SW 1271 (cell line): Measurements from ENCODE around the gene CLEC16A.

ENCODE experiments used
- DNase-seq, 2 experiments: peaks; one replicate each; lab custom pipeline; 2025; lab: John Stamatoyannopoulos, UW

The CLEC16A gene

DNA sequence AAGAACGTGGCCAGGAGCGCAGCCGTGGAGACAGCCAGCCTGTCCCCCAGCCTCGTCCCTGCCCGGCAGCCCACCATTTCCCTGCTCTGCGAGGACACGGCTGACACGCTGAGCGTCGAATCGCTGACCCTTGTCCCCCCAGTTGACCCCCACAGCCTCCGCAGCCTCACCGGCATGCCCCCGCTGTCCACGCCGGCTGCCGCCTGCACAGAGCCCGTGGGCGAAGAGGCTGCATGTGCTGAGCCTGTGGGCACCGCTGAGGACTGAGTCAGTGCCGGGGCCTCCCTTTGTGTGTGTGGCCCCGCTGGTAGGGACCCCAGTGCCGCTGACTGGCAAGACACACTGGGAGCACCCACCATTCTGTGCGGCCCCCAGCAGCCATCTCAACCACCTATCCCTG lies 234.1 kb downstream of the CLEC16A start:
- DNase-seq: no peak

DNA sequence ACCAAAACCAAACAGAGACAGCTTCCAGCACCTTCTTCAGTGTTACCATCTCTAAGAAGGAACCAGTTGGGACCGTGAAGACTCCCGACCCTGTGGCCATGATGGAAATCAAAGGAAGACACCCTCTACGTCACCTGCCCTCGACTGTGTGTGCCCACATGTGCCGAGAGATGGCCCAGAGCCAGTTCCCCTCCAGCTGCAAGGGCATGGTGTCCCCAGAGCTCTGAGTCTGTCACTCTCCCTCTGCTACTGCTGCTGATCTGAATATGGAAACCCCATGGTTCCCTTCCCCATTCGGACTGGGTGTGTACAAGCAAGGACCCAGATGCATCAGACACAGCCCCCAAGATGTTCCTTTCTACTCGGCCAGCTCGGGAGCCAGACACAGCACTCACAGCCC lies 235.2 kb downstream of the CLEC16A start:
- DNase-seq: no peak

DNA sequence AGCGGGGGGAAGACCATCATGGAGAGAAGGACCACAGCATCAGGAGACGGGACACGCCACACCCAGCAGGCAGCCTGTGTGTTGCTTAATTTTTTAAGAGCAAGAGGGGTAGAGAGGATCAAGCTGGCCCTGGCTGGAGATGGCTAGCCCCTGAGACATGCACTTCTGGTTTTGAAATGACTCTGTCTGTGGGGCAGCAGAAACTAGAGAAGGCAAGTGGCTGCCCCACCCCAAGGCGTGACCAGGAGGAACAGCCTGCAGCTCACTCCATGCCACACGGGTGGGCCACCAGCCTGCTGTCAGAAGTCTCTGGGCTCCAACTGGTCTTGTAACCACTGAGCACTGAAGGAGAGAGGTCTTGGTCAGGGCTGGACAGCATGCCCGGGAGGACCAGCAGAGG lies 236.1 kb downstream of the CLEC16A start:
- no peak for DNase-seq

DNA sequence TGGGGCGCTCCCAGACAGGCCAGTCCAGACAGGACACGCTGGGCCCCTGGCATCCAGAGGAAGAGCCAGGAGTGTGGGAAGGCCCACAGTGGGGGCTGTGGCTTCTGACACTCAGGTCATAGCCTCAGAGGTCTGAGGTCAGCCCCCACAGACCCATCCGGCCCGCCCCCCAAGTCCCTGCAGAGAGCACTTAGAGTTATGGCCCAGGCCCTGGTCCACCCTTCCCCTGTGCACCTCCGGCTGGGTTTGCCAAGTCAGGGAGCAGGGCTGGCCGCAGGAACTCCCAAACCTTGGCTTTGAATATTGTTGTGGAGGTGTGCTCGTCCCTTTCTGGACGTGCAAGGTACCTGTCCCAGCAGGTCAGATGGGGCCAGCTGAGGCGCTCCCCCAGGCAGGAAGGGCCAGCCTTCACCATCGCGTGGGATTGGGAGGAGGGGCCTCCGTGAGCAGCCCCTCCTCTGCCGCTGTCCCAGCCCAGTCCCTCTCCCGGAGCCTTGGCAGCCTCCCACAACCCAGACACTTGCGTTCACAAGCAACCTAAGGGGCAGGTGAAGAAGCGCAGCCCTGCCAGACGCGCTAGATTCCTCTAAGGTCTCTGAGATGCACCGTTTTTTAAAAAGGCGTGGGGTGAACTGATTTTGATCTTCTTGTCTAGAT lies 237.0 kb downstream of the CLEC16A start:
- DNase-seq: no peak

DNA sequence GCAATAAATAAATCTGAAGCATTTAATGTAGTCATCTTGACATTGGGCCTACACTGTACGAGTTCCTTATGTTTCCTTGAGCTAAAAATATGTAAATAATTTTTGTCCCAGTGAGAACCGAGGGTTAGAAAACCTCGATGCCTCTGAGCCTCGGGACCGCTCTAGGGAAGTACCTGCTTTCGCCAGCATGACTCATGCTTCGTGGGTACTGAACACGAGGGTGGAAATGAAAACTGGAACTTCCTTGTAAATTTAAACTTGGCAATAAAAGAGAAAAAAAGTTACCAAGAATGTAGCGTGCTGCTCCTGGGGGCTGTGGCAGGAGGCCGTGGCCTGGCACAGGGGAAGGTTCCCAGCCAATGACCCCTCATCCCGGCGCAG lies 237.5 kb downstream of the CLEC16A start:
- DNase-seq: no peak

DNA sequence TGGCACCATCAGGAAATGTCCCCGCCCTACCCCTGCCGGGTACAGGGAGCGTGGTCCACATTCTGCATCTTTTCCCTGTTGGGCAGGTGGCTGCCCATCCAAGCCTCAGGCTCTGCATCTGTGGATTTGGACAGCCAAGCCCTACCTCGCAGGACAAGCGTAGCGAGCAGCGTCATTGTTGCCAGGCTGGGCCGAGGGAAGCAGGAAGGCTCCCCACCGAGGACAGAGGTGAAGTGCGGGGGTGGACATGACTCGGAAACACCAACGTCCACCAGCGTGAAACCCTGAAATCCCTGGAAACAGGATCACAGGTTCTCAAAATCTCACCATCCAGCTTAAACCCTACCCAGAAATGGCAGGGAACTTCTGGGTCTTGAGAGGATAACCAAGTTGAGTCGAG lies 238.0 kb downstream of the CLEC16A start:
- DNase-seq: no peak

DNA sequence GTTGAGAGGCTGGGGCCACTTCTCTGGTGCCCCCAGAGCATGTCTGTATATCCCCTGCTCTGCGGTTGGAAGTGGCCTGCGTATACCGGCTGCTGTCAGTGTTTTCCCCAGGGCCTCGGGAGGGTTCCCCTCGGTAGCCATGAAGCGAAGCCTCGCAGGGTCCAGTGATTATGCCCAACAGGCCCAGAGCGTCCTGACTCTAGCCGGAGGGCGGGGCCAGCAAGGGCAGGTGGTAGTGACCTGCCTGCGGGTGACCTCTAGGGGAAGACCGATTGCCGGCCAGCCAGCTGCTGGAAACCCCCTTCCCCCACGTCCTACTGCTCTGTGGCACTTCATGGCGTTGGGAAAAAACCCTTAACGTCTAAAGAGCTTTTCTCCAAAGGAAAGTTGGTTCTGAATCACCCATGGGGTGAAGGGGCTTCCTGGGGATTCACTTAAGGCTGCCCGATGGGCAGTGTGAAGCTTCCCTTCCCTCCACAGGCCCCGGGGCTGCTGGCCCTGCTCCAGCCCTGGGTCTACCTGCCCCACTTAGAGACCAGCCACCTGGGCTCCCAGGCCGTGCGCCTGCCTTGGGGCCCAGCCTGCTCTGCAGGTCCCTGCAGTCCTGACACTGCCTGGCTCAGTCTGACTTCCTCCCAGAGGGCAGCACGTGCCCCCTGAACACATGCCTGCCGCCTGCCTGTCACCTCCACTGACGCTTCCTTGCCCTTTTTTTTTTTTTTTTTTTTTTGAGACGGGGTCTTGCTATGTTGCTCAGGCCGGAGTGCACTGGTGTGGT lies 238.9 kb downstream of the CLEC16A start:
- no peak for DNase-seq

DNA sequence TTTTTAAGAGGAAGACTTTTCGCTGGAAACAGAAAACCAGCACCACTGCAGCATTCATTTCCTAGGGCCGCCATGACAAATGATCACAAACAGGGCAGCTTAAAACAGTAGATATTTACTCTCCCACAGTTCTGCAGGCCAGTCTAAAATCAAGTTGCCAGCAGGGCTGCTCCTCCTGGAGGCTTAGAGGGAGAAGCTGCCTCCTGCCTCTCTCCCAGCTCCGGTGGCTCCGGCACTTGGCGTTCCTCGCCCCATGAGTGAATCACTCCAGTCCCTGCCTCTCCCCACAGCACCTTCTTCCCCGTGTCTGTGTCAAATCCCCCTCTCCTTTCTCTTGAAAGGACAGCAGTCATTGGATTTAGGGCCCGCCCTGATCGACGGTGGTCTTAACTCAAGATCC lies 239.6 kb downstream of the CLEC16A start:
- no peak for DNase-seq

DNA sequence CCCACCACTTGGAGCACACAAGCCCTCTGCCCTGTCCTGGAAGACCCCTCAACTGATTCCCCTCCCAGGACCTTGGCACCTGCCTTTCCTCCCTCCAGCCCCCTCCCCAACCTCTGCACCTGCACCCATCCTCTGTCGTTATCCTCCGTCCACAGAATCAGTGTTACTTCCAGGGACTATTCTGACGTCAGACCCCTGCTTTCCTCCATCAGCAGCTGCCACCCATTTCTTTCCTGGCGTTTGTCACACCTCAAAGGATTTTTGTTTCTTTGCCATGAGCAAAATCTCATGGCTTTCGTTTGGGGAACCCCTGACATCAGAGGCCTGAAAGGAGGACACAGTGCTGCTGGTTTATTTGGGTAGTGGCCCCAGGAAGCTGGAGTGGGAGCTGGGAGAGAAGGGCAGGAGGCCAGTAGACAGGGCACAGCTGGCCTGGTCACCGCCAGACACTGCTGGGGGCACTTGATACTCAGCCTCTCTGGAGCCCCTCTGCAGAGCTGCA lies 243.2 kb downstream of the CLEC16A start:
- DNase-seq: no peak

DNA sequence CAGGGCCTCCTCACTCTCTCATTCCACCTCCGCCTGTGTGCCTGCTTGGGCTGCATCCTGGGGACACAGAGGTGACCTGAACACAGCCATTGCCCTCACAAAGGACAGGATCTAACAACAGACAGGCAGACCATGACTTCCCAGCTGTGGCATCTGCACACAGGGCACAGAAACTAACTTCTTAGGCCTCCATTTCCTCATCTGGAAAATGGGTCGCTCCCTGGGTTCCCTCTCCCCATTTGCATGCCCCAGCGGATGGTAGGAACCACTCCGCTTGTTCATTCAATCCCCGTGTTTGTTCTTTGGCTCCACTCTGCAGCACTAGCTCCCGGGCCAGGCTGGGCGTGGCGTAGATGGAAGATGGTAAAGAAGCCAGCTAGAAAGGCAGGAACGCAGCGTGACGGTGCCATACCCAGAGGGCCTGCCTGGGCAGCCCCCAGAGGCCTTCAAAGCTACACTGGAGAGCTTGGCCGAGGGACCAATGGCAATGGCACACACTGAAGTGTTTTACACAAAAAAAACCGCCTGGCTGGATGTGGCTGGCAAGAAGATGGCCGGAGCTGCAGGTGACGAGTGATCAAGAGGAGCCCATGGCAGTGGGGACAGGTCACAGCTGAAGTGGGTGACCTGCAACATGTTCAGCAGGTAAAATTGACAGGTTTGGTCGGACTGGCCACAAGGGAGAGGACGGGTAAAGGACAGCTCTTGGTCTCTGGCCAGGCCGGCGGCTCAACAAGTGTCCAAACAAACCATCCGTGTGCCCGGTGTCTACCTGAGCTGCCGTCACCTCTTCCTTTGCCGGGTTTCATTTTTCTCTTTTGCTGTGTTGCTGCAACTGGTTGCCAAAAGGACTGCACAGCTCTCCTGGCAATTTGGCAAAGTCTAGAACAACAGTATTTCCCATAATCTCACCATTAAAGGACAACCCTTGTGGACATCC lies 244.7 kb downstream of the CLEC16A start:
- no peak for DNase-seq

DNA sequence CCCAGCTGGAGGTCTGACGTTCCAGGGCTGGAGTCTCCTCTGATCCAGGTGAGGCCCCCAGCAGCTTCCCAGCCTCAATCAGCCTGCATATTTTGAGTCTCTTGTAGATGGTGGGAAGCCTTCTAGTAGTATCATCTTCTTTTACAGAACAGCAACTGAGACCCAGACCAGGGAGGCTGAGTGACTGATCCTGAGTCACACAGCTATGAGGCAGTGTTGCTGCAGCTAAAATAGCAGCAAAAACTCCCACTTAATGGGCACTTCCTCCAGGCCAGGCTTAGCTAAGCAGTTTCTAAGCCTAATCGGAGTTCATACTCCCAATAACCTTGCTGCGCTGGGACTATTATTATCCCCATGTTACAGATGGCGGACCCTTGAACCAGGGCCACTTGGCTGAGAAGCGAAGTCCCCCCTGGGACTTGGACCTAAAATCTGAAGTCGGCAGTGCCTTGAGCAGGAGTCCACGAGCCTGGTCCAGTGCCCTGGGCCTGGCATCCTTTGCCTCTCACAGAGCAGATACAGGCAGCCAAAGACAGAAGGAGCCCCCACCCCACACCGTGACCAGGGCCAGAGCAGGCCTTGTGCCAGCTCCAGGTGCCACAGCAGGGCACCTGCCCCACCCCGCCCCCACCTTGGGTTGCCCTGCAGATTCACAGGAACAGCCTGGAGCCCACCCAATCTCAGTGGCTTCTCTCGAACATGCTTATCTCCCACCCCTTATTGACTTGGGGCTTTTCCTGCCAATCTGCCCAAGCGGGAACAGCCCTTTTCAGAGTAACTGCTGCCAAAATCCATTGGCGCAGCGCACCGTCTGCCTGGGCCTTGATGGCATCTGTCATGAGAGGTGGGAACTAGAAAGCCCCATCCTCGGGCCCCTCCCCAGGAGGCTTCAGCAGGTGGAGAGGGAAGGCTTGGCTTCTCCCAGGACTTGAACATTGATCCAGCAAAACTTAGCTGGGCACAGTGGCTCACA lies 246.5 kb downstream of the CLEC16A start:
- no peak for DNase-seq

DNA sequence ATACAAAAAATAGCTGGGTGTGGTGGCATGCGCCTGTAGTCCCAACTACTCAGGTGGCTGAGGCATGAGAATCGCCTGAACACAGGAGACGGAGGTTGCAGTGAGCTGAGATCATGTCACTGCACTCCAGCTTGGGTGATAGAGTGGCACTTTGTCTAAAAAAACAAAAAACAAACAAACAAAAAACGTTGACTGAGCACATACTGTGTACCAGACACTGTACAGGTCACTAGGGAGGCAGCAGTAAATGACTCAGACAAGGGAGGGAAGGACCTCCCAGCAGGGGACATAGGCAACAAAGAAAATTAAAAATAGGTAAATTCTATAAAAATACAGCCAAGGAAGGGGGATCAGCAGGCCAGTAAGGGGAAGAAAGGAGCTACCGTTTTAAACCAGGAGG lies 247.3 kb downstream of the CLEC16A start:
- no peak for DNase-seq

DNA sequence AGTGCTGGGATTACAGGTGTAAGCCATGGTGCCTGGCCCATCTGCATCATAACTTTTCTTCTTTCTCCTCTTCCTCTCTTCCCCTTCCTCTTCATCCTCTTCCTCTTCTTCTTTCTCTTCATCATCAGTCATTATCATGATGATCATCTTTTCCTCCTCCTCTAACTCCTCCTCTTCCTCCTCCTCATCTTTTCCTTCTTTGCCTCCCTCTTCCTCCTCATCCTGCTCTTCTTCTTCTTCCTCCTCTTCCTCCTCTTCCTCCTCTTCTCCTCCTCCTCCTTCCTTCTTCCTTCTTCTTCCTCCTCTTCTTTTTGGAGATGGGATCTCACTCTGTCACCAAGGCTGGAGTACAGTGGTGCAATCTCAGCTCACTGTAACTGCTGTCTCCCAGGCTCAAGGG lies 249.1 kb downstream of the CLEC16A start:
- DNase-seq: no peak

DNA sequence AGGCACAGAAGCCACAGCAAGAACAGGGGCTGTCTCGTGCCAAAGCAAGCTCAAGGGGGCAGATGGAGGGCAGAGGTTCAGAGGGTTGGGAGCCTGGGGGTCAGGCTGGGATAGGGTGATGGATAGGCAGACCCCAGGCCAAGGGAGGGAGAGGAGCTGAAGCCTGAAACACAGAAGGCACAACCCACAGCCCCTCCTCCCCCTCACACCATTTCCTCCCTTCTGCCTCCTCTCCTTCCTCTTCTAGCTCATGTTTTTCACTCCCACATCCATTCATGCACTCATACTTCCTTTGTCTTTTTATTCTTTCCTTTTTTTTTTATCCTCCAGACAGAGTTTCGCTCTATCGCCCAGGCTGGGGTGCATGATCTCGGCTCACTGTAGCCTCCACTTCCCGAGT lies 250.5 kb downstream of the CLEC16A start:
- DNase-seq: no peak

DNA sequence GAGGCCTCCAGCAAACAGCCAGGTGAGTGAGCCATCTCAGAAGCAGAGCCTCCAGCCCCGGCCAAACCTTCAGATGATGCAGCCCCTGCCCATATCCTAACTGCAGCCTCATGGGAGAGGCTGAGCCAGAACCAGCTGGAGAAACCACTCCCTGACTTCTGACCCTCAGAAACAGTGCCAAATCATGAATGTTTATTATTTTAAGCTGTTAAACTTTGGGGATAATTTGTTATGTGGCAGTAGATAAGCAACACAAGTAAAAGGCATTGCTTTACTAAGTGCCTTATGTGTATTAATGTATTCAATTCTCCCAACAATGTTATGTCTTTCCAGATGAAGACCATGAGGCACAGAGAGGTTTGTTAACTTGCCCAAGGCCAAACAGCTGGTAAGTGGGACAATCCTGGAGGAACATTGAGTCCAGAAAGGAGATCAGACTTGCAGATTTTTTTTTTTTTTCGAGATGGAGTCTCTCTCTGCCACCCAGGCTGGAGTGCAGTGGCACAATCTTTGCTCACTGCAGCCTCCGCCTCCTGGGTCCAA lies 252.0 kb downstream of the CLEC16A start:
- DNase-seq: no peak

DNA sequence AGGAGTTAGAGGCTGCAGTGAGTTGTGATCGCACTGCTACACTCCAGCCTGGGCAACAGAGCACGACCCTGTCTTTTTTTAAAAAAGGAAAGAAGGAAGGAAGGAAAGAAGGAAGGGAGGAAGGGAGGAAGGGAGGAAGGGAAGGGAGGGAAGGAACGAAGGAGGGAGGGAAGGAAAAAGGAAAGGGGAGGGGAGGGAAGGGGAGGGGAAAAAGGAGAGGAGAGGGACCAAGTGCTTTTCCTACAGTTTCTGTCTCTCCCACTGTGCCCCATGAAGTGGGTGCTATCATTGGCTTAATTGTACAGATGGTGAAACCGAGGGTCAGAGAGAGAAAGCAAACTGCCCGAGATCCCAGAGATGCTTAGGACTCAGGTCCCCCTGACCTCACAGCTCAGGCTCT lies 254.0 kb downstream of the CLEC16A start:
- DNase-seq: no peak

DNA sequence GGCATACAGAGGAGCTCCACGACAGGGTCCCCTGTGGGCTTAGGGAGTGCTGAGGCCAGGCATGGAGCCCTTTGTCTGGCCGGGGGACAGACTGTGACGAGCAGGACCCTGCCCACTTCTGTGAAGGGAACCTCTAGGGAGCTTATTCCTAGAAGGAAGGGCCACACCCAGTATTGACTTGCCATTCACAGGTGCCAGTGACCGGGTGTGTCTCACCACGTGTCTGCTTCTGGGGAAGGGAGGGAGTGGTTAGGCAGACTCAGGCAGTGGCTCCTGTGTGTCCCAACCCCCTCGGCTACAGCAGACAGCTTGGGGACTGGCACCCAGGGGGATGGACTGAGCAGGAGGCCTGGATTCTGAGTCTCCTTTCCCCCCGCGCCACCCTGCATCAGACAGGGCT lies 254.5 kb downstream of the CLEC16A start:
- no peak for DNase-seq

DNA sequence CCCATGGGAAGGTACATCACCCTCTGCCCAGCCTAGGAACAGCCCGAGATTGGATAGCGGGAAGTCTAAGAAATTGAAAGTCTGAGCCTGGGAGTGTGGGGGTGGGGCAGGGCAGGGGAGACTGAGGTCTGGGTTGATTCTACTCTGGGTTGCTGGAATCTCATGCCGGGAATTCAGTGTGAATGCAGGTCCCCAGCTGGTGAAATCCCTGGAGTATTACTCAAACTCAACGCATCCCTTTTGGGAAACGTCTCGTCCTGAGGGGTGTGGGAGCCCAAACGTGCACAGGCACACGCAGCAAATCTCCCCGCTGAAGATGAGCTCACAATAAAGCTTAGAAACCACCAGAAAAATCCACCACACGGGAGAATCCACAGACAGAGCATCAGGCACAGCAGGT lies 256.2 kb downstream of the CLEC16A start:
- DNase-seq: no peak

DNA sequence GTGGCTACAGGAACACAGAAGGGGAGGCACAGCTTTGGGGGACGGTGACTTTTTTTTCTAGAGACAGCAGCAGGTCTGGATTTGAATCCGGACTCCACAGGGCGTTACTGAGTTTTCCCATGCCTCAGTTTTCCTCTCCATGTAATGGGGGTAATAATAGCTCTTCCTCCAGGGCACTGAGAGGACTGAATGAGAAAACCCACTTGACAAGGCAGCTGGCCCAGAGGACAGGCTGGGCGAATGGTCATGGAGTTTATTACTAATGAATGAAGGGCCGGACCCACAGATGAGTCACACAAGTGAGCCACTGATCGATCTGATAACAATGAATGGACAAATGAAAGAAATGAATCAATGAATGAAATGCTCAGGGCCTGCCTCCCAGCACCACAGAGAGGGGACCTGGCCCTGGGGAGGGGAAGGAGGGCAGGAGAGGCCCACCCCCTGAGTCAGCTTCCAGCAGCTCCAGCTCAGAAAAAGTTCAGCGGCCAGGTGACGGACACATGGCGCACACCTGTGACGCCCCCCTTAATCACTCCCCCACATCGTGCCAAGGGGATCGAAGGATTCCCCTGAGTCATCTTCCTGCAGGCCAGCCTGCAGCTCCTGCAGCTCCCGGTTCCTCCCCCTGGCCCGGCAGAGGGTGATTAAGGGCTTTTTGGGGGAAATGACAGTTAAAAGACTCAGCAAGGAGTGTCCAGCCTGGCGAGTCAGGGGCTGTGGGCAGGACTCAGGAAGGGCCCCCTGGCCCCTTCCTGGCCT lies 257.3 kb downstream of the CLEC16A start:
- DNase-seq: peak; percentile 42 to 53
